Stimulated activated CD4-positive, alpha-beta T cell treated with anti-CD3 and anti-CD28 coated beads, Interleukin-4, amount 100 ng/mL, for 4 hours (primary cell): ENCODE results near the gene TFAP2A.

Experiments
- DNase-seq, 2 experiments: peaks; one replicate each; pipeline ENCODE4 v3.0.0-alpha.2; 2020

TFAP2A gene

GRCh38 chr6:10398446-10399218, 16.2 kb downstream of the TFAP2A start:
- DNase-seq, result no peak

- no peak for DNase-seq
Measured at GRCh38 chr6:10397756-10398445, 17.0 kb downstream of the TFAP2A start.

- DNase-seq, result no peak
Measured at GRCh38 chr6:10396785-10397184, 18.1 kb downstream of the TFAP2A start.

GRCh38 chr6:10395704-10396546, 18.9 kb downstream of the TFAP2A start:
- DNase-seq, result no peak

GRCh38 chr6:10395171-10395703, 19.6 kb downstream of the TFAP2A start:
- no peak for DNase-seq

- DNase-seq, result no peak
Measured at GRCh38 chr6:10393544-10394225, 21.2 kb downstream of the TFAP2A start.

- DNase-seq, result no peak
Measured at GRCh38 chr6:10391799-10392198, 23.1 kb downstream of the TFAP2A start.

- no peak for DNase-seq
Measured at GRCh38 chr6:10391299-10391630, 23.6 kb downstream of the TFAP2A start.

- DNase-seq, result no peak
Measured at GRCh38 chr6:10390495-10391298, 24.2 kb downstream of the TFAP2A start.

GRCh38 chr6:10389739-10390494, 25.0 kb downstream of the TFAP2A start:
- DNase-seq, result no peak

GRCh38 chr6:10386756-10387654, 27.9 kb downstream of the TFAP2A start:
- DNase-seq, result no peak

- no peak for DNase-seq
Measured at GRCh38 chr6:10386220-10386619, 28.7 kb downstream of the TFAP2A start.

GRCh38 chr6:10385524-10386132, 29.2 kb downstream of the TFAP2A start:
- no peak for DNase-seq

- DNase-seq, result no peak
Measured at GRCh38 chr6:10384610-10385523, 30.0 kb downstream of the TFAP2A start.

- DNase-seq, result no peak
Measured at GRCh38 chr6:10384091-10384609, 30.7 kb downstream of the TFAP2A start.

- no peak for DNase-seq
Measured at GRCh38 chr6:10383331-10384090, 31.4 kb downstream of the TFAP2A start.

GRCh38 chr6:10382728-10383330, 32.0 kb downstream of the TFAP2A start:
- DNase-seq, result no peak
